ENCODE results near the gene ZNF304.

ZNF304 gene

DNA sequence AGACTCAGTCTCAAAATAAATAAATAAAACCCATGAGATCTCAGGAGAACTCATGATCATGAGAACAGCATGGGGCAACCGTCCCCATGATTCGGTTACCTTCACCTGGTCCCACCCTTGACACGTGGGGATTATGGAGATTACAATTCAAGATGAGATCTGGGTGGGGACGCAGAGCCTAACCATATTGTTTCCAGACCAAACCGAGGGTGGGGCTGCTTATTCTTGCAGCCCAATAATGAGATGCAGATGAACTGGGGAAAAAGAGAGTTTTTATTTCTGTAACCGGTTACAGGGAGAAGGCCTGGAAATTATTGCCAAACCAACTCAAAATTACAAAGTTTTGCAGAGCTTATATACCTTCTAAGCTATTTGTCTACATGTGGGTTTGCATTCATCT is 25.1 kb downstream of the ZNF304 start:
- TF ChIP-seq TAF1 (IDR thresholded peaks at IDR 0.05; ENCODE audit: borderline replicate concordance, insufficient read depth, low read length) = no peak

DNA sequence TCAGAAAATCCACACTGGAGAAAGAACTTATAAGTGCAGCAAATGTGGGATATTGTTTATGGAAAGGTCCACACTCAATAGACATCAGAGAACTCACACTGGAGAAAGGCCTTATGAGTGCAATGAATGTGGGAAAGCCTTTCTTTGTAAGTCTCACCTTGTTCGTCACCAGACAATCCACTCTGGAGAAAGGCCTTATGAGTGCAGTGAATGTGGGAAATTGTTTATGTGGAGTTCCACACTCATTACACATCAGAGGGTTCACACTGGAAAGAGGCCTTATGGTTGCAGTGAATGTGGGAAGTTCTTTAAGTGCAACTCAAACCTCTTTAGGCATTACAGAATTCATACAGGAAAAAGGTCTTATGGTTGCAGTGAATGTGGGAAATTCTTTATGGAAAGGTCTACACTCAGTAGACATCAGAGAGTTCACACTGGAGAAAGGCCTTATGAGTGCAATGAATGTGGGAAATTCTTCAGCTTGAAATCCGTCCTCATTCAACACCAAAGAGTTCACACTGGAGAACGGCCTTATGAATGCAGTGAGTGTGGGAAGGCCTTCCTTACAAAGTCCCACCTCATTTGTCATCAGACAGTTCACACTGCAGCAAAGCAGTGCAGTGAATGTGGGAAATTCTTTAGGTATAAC is 26.6 kb downstream of the ZNF304 start:
- no peak for TF ChIP-seq TAF1 (IDR thresholded peaks at IDR 0.05; ENCODE audit: borderline replicate concordance, insufficient read depth, low read length)
- no peak for TF ChIP-seq SIN3A (IDR thresholded peaks at IDR 0.05; ENCODE audit: borderline replicate concordance, insufficient read depth, low read length)
- no peak for TF ChIP-seq POLR2AphosphoS5 (IDR thresholded peaks at IDR 0.05; ENCODE audit: low read depth, low read length)
- no peak for TF ChIP-seq FOXP2 (optimal IDR thresholded peaks at IDR 0.05; ENCODE audit: borderline replicate concordance, extremely low read depth, extremely low read length, insufficient read depth)
- TF ChIP-seq REST (IDR thresholded peaks at IDR 0.05; ENCODE audit: insufficient read depth in 1 of 2, low read depth in 2 of 2, low read length in 2 of 2) = no peak

- no peak for TF ChIP-seq REST (IDR thresholded peaks at IDR 0.05; ENCODE audit: insufficient read depth in 1 of 2, low read depth in 2 of 2, low read length in 2 of 2)
- TF ChIP-seq POLR2AphosphoS5 (IDR thresholded peaks at IDR 0.05; ENCODE audit: low read depth, low read length) = no peak
- TF ChIP-seq TAF1 (IDR thresholded peaks at IDR 0.05; ENCODE audit: borderline replicate concordance, insufficient read depth, low read length) = no peak
- no peak for TF ChIP-seq SIN3A (IDR thresholded peaks at IDR 0.05; ENCODE audit: borderline replicate concordance, insufficient read depth, low read length)
- no peak for TF ChIP-seq FOXP2 (optimal IDR thresholded peaks at IDR 0.05; ENCODE audit: borderline replicate concordance, extremely low read depth, extremely low read length, insufficient read depth)
Observed at GRCh38 chr19:57380923-57381322, 29.9 kb downstream of the ZNF304 start.

- no peak for TF ChIP-seq POLR2AphosphoS5 (IDR thresholded peaks at IDR 0.05; ENCODE audit: low read depth, low read length)
Observed at GRCh38 chr19:57382806-57383488, 31.9 kb downstream of the ZNF304 start.

- TF ChIP-seq FOXP2 (optimal IDR thresholded peaks at IDR 0.05; ENCODE audit: borderline replicate concordance, extremely low read depth, extremely low read length, insufficient read depth) = no peak
- peak; percentile 56; the same call in 1 of the 2 replicates for TF ChIP-seq POLR2AphosphoS5 (IDR thresholded peaks at IDR 0.05; ENCODE audit: low read depth, low read length)
- TF ChIP-seq SIN3A (IDR thresholded peaks at IDR 0.05; ENCODE audit: borderline replicate concordance, insufficient read depth, low read length) = no peak
Observed at GRCh38 chr19:57389194-57389729, 38.2 kb downstream of the ZNF304 start.

DNA sequence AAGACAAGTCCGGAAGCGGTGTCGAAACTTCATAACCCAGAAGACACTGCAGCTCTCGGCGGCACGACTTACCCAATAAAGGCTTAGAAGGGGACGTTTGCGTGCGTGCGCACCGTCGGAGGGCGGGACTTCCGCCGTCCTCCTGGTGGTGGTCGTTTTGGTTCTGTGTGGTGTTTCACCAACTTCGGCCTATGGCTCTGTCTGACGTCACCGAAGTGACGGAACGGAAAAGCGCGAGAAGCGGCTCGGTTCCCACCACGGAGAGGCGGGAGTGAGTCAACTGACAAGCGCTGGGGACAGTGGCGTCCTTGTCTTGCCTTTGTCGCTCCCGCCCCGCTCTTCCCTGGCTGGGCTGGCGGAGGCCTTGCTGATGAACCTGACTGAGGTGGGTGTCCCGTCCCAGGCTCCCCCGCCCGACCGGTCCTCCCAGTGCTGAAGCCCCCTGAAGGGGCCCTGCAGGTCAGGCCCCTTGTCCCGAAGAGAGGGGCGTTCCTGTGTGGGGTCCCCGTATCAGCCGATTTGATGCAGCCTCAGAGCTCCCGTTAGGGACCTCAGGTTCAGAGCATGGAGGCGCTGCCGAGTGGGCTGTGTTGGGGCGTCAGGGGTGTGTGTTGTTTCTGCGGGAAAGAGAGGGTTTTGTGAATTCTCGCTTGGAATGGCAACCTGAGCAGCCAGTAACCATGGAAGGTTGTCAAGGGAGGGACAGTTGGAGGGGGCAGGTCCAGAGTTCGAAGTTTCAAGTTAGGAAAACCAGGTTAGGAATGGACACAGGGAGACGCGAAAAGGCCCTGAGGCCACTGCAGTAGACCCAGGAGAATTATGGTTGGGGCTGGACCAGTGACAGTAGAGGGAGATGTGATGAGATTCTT is 38.9 kb downstream of the ZNF304 start, which contains the start of gene ZNF548:
TSS of gene ZNF548 (plus strand) at position 125 of the 869 bp plus-strand sequence. CDS start at position 371, 246 bp downstream.
- TF ChIP-seq TAF1 (IDR thresholded peaks at IDR 0.05; ENCODE audit: borderline replicate concordance, insufficient read depth, low read length) (peak; percentile 56; the same call in 1 of the 2 replicates), POLR2AphosphoS5 (IDR thresholded peaks at IDR 0.05; ENCODE audit: low read depth, low read length) (peak; percentile 45; the same call in 1 of the 2 replicates), FOXP2 (optimal IDR thresholded peaks at IDR 0.05; ENCODE audit: borderline replicate concordance, extremely low read depth, extremely low read length, insufficient read depth) (no peak), SIN3A (IDR thresholded peaks at IDR 0.05; ENCODE audit: borderline replicate concordance, insufficient read depth, low read length) (no peak; the same call in 1 of the 2 replicates), REST (IDR thresholded peaks at IDR 0.05; ENCODE audit: insufficient read depth in 1 of 2, low read depth in 2 of 2, low read length in 2 of 2) (no peak)
